ENCODE results near the gene SEC16B. TPM values are rescaled to one million over a fixed set of nuclear protein-coding genes. Genes with fewer than 3 reads are reported as not detected.

The SEC16B gene
- total RNA-seq, 1 donor from 2014 or later = 1.3 TPM

GRCh38 chr1:177979272-177979671 lies 9.4 kb upstream of the SEC16B start:
- no peak for DNase-seq (ENCODE audit: low spot score)
- intact Hi-C loops (cut with DNase I) = no loop called here

DNA sequence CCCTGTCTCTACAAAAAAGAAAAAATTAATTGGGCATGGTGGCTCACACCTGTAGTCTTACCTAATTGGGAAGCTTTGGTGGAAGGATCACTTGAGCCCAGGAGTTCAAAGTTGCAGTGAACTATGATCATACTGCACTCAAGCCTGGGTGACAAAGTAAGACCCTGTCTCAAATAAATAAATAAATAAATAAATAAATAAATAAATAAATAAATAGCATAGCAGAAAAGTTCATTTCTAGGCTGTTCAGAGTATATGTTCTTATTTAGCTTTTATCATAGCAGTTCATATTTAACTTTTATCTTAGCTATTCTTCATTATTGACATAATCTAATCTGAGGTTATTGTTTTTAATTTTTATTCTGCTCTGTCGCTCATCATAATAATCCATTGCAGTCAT lies 8.7 kb upstream of the SEC16B start:
- DNase-seq (ENCODE audit: low spot score) = no peak

DNA sequence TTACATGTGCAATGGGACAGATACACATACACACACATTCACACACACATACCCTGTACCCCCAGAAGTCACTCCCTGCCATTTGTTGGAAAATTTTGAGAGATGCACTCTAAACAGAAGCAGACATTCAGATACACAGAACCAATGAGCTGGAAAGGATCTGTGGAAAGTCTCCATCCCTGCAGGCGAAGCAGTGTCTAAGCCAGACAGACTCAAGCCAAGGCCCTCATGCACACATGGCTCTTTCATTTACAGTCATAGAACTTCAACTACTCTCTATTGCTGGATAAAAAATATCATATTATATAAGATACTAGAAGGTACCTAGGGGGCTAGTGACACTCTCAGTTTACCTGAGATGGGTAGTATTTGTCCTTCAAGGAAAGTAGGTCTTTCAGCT lies 7.3 kb upstream of the SEC16B start:
- no peak for DNase-seq (ENCODE audit: low spot score)
- intact Hi-C loops (cut with DNase I) = no loop called here

More for the DNA sequence above, 8.7 kb upstream of the SEC16B start:
- intact Hi-C loops (cut with DNase I) = no loop called here

DNA sequence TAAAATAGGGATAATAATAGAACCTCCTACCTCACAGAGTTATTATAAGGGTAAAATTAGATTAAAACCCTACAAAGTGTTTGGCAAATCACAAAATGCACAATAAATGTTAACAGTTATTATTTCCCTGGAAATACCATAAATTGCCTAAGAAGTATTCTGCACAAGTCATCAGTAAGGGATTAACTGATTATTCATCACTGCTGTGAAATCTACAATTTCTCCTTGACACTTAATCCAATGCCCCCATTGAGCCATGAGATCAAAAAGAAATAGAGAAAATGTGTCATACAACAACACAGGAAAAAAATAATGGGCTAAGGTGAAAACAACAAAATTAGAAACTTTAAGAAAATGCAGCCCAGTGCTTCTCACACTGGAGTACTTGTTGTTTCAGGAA lies 6.7 kb upstream of the SEC16B start:
- intact Hi-C loops (cut with DNase I) = no loop called here
- no peak for DNase-seq (ENCODE audit: low spot score)

DNA sequence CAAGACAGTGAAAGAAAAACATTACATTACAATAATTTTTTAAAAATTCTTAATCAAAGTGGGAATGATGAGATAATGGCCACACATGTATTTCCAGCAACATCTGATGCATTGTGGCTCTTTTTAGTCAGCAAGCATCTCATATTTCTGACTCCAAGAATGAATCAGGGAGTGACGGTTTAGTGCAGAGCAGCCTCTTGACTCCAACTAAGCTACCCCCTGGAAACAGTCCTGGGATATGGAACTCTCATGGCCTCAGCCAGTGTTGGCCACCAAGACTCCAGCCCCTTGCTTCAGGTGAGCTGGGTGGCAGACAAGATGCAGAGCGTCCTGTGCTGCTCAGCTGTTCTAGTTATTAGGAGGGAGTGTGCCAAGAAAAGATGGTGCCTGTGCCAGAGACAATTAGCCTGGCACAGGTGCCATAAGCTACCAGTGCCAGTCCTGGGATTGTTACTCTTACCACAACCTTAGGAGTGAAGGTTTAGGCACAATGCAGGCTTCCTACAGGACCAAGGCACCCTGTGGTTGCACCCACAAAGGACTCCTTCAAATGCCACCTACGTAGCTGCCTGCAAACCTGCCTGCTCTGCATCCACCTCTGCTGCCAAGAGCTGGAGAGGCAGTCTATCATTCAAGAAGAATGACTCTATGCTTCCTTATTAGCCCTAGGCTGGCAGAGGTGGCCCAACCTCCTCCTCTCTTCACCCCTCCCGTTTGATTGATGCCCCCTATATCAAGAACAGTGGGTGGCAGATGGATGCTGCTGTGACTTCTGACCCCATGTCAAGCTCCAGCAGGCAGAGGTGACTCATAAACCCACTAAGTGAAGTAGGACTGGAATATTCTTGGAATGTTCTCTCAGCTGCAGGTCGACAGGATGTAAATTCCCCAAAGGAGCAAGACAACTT lies 6.0 kb upstream of the SEC16B start:
- intact Hi-C loops (cut with DNase I) = no loop called here

GRCh38 chr1:177973585-177973984 lies 3.7 kb upstream of the SEC16B start:
- no peak for DNase-seq (ENCODE audit: low spot score)
- intact Hi-C loops (cut with DNase I) = no loop called here

More for the DNA sequence above, 6.0 kb upstream of the SEC16B start:
- DNase-seq (ENCODE audit: low spot score) = no peak

DNA sequence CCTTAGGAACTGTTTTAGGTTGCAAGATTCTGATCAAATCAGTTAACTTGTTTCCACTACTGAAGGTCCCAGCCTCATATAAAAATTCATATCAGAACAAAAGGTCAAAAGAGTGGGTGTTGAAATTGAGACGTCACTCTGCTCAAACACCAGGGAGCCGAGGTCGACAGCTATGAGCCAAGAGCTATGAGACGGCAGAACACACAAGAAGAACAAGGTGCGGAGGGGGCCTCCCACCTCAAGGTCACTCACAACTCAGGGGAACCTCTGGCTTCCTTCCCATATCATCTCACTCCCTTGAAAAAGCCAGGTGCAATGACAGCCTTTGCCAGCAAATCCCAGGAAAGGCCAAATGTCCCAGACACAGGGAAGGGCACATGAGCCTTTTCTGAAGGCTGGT lies 749 bp downstream of the SEC16B start:
- intact Hi-C loops (cut with DNase I) = no loop called here
- no peak for DNase-seq (ENCODE audit: low spot score)

GRCh38 chr1:177966199-177966598 lies 3.7 kb downstream of the SEC16B start:
- intact Hi-C loops (cut with DNase I) = no loop called here
- DNase-seq (ENCODE audit: low spot score) = no peak

DNA sequence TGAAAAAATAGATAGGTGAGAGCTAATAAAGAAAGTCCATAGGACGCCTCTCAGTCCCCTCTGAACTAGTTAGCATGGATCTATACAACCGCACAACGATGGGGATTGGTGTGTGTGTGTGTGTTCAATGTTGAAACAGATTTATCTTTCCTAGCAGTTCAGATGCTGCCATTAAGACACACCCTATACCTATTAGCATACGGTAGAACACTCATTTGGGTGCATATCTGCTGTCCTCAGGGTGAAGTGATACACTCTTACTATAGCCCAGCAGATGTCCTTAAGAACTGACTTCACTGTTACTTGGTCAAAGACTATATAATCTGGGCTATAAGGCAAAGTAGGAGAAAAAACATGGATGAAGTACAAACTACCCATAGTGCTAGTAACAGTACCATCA lies 4.6 kb downstream of the SEC16B start:
- DNase-seq (ENCODE audit: low spot score) = no peak
- intact Hi-C loops (cut with DNase I) = no loop called here

- intact Hi-C loops (cut with DNase I) = loop anchor here (5.0 kb wide), 2 partner anchors 73 to 533 kb away; partner anchors contain the start of gene CLEC20A
- DNase-seq (ENCODE audit: low spot score) = no peak
Observed at GRCh38 chr1:177964336-177964735, 5.5 kb downstream of the SEC16B start.

GRCh38 chr1:177960939-177961622 lies 8.8 kb downstream of the SEC16B start:
- intact Hi-C loops (cut with DNase I) = loop anchor here (5.0 kb wide), 2 partner anchors 76 to 536 kb away; partner anchors contain the start of gene CLEC20A
- DNase-seq (ENCODE audit: low spot score) = no peak

DNA sequence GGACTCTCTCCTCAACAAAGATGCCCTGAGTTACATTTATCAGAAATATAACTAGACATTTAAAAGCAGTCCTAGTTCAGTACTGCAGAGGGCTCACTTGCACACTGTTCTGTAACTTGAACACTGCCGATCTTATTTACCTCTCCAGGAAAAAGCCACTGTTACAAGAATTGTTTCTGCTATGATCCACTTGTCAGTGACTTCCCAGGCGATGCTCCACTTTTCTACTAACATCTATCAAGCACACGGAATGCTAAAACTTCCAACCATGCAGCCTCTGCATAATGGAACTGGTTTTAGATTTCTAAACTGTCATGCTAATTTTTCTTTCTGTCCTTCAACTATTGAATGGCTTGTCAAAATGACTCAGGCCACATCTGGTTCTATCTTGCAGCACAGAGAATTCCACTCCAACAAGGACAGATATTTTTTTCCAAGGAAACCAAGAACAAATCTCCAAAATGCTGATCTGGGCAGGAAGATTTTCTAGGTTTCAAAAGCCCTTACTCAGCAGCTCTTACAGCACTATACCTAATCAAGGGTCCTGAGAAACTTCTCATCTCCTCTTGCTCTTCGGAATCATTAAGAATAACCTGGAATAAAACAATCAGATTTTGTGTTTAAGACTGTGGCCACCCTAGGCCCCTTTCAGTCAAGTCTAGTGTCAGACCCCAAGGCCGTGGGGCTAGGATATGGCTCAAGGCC lies 9.9 kb downstream of the SEC16B start:
- intact Hi-C loops (cut with DNase I) = loop anchor here (5.0 kb wide), 2 partner anchors 77 to 537 kb away; partner anchors contain the start of gene CLEC20A
- DNase-seq (ENCODE audit: low spot score) = no peak

DNA sequence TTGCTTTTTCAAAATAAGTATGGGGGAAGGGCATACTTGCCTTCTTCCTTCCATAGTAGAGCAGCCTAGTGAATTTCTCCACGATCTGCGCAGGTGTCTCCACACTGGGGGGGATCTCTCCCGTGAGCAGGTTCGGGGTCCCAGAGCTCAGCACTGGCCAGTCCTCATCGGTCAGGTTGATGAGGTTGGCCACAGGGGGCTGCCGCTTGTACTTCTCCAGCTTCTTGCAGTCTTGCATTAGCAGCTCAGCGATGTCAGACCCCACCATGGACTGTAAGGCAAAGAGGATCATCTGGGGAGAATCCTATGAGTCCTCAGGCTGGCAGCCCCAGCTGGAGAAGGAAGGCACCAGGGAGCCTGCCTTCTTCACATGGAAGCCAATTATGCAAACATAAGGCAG lies 11.8 kb downstream of the SEC16B start:
- no peak for DNase-seq (ENCODE audit: low spot score)
- intact Hi-C loops (cut with DNase I) = no loop called here

GRCh38 chr1:177954076-177954475 lies 15.8 kb downstream of the SEC16B start:
- DNase-seq (ENCODE audit: low spot score) = no peak
- intact Hi-C loops (cut with DNase I) = no loop called here

DNA sequence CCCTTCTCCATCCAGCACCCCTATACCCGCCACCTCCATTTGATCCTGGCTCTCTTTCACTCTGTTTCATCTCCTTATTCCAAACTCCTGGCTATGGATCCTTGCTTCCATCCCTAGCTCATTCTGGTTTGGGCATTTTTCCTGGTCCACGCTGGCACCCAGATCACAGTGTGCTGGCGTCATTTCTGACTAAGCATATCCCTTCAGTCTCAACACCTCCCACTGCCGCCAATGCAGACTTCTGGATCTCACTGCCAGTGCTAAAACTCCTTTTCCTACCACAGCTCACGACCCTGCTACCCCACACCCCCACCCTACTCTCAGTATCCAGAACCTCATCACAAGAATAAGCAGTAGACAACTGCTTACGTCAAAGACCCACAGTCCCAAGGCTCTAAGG lies 16.3 kb downstream of the SEC16B start:
- intact Hi-C loops (cut with DNase I) = no loop called here
- DNase-seq (ENCODE audit: low spot score) = no peak

DNA sequence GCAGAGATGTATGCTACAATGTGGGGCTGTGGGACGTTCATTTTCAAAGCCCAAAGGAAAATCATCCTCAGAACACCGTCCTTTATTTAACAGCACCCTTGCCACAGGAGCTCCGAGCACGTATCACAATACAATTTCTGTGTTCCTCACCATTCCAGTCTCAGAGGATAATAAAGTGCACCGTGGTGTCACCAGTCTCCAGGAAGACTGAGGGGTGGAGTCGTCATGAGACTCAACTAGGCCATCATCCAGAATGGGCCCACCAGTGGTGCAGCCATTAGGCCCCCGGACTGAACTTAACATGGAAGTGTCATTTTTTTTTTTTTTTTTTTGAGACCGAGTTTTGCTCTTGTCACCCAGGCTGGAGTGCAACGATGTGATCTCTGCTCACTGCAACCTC lies 17.2 kb downstream of the SEC16B start:
- no peak for DNase-seq (ENCODE audit: low spot score)
- intact Hi-C loops (cut with DNase I) = no loop called here

DNA sequence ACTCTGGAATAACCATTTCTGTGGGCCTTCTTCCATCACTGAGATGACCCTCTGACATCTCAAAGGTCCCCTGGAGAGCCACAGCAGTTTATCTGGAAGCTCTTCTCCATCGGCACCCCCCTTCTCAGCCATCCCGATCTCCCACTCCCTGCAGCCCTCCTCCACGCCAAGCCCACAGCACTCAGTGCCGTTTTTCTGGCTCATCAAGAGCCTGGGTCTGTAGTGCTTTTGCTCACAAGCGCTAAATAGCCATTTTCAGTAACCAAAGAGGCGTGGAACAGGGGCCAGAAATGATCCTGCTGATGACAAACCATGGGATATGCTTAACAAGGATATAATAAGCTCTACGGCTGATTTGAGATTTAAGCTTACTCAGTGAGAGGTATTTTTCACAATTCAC lies 17.6 kb downstream of the SEC16B start:
- DNase-seq (ENCODE audit: low spot score) = no peak
- intact Hi-C loops (cut with DNase I) = no loop called here

DNA sequence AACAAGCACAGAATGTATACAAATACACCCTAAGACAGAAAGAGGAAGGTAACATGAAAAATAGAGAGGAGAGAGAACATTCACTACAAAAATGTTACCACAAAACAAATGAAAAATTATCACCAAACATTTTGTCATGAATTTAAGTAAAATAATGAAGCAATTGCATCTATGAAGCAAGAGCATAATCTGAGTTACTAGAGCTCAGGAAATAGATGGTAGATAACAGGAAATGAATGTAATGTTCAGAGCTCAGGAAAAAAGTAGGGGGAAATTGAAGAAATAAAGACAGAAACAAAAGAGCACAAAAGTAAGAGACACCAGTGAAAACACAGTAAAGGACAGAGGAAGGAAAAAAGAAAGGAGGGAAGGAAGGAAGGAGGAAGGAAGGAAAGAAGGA lies 19.4 kb downstream of the SEC16B start:
- intact Hi-C loops (cut with DNase I) = no loop called here
- DNase-seq (ENCODE audit: low spot score) = no peak

- no peak for DNase-seq (ENCODE audit: low spot score)
- intact Hi-C loops (cut with DNase I) = loop anchor here (10.0 kb wide), 2 partner anchors 336 to 694 kb away; no protein-coding TSS in a partner anchor
Observed at GRCh38 chr1:177948336-177948972, 21.4 kb downstream of the SEC16B start.

GRCh38 chr1:177947623-177948022 lies 22.2 kb downstream of the SEC16B start:
- intact Hi-C loops (cut with DNase I) = loop anchor here (2.0 to 10.0 kb wide), 3 partner anchors 337 to 1051 kb away; no protein-coding TSS in a partner anchor
- DNase-seq (ENCODE audit: low spot score) = no peak

Data from cardiac septum (tissue), 1 donor.